Stimulated activated CD8-positive, alpha-beta memory T cell treated with anti-CD3 and anti-CD28 coated beads, Interleukin-12 subunit alpha, Interleukin-12 subunit beta, amount 100 ng/mL, for 24 hours (primary cell): Measurements from ENCODE around the gene PRELP.
A peak's percentile ranks its signal among the peaks of the same experiment; 100 is the strongest.

Source experiments
- DNase-seq: peaks from one replicate; pipeline ENCODE4 v3.0.0-alpha.2; 2020; ENCODE audit errors: extremely low read depth

PRELP gene

GRCh38 chr1:203477748-203478147, 2.1 kb downstream of the PRELP start:
- DNase-seq: no peak

DNA sequence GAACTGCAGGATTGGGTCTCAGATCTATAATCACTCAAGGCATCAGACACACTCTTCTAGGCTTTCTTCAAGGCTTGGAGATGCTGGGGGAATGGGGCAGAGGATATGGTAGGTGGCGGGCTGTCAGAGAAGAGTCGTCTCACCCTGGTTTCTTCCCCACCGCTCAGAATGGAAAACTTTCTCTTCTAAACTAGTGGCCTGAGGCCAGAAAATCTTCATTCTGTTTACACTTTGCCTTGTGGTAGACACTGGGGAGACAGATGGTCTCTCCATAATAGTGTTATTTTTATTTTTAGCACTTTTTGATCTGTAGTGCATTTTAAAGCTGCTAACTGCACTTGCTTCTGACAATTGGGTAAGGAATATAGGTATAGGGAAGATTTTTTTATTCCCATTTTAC, 2.6 kb downstream of the PRELP start:
- no peak for DNase-seq

- DNase-seq: no peak
Observed at GRCh38 chr1:203478986-203479385, 3.4 kb downstream of the PRELP start.

GRCh38 chr1:203479646-203480045, 4.0 kb downstream of the PRELP start:
- DNase-seq: no peak

GRCh38 chr1:203480084-203480483, 4.5 kb downstream of the PRELP start:
- DNase-seq: no peak

DNA sequence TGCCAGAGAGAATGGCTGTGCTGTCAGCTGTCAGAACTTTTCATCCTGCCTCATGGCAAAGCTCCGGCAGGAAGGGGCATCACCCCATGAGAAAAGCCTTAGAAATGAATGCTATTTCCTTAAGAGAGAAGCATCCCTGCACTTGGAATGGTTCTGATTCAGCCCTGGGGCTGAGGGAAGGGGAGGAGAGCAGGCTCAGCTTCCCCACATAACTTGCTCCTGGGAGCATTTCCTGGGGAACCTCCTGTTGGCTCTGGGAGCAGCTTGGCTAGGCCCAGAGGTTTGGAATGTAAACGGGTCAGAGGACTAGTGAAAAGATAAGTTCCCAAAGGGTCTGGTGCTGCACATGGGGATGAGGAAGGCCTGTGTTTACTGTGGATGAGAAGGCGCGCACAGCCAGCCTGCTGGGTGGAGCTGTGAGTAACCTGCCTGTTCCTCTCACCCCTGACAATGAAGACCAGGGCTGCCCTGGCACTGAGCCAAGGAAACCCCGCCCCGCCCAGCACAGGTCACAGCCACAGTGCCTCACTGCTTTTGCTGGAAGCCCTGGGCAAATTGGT, 5.0 kb downstream of the PRELP start:
- no peak for DNase-seq

- DNase-seq: no peak
Observed at GRCh38 chr1:203481196-203481595, 5.6 kb downstream of the PRELP start.

GRCh38 chr1:203486618-203487370, 11.2 kb downstream of the PRELP start:
- DNase-seq: no peak

DNA sequence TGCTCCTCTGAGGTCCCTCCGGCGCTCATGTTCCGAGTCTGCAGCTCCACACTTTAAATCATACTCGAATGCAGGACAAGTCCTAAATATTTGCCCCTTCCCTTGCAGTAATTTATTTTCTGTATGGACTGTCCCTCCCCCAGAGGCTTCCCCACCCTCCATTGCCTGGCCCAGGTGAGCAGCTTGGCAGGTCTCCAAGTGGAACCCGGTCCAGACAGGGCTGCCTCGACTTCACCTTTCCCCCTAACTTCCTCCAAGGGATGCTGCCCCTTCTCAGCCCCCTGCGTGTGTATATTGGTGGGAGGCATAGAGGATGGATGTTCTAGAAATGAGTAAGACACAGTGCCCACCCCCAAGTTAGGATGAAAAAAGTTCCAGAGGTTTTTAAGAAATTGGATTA, 12.9 kb downstream of the PRELP start:
- DNase-seq: no peak

GRCh38 chr1:203490607-203491006, 15.0 kb downstream of the PRELP start:
- DNase-seq: no peak

GRCh38 chr1:203491664-203492063, 16.1 kb downstream of the PRELP start:
- no peak for DNase-seq

GRCh38 chr1:203492082-203492747, 16.6 kb downstream of the PRELP start:
- no peak for DNase-seq

DNA sequence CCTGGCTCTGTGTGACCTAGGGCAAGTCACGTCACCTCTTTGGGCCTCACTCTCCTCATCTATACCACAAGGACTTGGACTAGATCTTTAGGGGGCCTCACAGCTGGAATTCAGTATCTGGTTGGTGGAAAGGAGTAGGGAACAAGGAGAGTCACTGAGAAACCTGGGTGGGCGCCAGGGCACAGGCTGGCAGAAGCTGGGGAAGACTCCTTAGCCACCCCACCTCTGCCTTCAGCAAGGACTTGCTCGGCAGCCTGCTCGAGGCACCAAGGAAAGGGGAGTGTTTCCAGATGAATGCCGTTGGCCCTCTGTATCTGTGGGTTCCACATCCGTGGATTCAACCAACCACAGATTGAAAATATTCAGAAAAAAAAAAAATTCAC, 17.1 kb downstream of the PRELP start:
- no peak for DNase-seq

GRCh38 chr1:203493901-203494300, 18.3 kb downstream of the PRELP start, which contains the start of gene OPTC:
Gene OPTC (plus strand): TSS chr1:203494153. CDS start chr1:203496006, 1,853 bp downstream.
- DNase-seq: no peak

GRCh38 chr1:203495845-203496244, 20.2 kb downstream of the PRELP start:
- no peak for DNase-seq

- no peak for DNase-seq
Observed at GRCh38 chr1:203497269-203497777, 21.7 kb downstream of the PRELP start.

DNA sequence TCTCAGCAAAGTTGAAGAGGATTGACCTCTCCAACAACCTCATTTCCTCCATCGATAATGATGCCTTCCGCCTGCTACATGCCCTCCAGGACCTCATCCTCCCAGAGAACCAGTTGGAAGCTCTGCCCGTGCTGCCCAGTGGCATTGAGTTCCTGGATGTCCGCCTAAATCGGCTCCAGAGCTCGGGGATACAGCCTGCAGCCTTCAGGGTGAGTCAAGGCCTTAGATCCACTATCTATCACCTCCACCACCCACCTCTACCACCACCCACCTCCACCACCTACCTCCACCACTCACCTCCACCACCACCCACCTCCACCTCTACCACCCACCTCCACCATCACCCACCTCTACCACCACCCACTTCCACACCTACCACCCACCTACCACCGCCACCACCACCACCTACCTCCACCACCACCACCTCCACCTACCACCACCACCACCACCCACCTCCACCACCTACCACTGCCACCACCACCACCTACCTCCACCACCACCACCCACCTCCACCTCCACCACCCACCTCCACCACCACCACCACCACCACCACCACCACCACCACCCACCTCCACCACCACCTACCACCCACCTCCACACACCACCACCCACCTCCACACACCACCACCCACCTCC, 24.2 kb downstream of the PRELP start:
- no peak for DNase-seq

DNA sequence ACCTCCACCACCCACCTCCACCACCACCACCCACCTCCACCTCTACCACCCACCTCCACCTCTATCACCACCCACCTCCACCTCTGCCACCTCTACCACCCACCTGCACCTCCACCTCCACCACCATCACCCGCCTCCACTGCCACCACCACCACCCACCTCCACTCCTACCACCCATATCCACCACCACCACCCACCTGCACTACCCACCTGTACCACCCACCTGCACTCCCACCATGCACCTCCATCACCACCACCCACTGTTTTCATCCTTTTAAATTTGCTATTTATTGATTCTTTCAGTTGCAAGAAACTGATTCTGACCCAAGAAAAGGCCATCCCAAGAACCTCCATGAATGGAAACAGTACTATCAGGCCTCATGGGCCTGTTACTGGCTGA, 24.7 kb downstream of the PRELP start:
- DNase-seq: no peak

GRCh38 chr1:203503836-203504235, 28.2 kb downstream of the PRELP start:
- no peak for DNase-seq

GRCh38 chr1:203504400-203505250, 29.0 kb downstream of the PRELP start:
- DNase-seq: peak; percentile 32

- no peak for DNase-seq
Observed at GRCh38 chr1:203505526-203506204, 30.1 kb downstream of the PRELP start.
